ENCODE measurements around the gene MAP3K5. TPM values are rescaled to one million over a fixed set of nuclear protein-coding genes. Genes with fewer than 3 reads are reported as not detected.

Gene MAP3K5
- total and polyA plus RNA-seq, 2 of the 8 experiments (the other 6 are each of a cell fraction or from before 2014, with no cell fraction given): 0.63 to 2.6 TPM

DNA sequence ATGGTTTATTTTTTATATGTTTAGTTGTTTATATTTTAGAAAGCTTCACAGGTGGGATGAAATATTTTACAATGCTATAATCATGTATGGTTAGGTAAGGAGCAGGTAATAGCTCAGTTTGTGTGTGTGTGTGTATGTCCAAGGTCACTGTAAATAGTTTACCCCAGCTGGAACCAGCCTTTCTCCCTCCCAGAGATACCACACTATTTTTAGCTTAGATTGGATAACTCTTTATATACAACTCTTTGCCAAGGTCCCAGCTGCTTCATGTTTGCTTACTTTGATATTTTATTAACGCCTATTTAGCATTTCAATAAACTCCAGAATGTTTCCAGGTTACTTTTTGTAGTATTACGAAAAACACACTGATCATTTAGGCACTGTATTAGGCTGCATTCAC is 28.3 kb upstream of the MAP3K5 start (continued):
- TF ChIP-seq CHD7 (IDR thresholded peaks at IDR 0.05; ENCODE audit: insufficient replicate concordance, low read length) (no peak), FOSL1 (IDR thresholded peaks at IDR 0.05; ENCODE audit: insufficient read depth, low read depth, low read length) (no peak), YY1 (IDR thresholded peaks at IDR 0.05; ENCODE audit: low read depth, low read length) (no peak), TCF12 (IDR thresholded peaks at IDR 0.05; ENCODE audit: low read depth, low read length) (no peak), CHD2 (IDR thresholded peaks at IDR 0.05; ENCODE audit: low read length) (no peak), CBX5 (IDR thresholded peaks at IDR 0.05; ENCODE audit: low read depth, low read length) (no peak), RNF2 (IDR thresholded peaks at IDR 0.05; ENCODE audit: borderline replicate concordance, low read depth, low read length, missing control alignments, poor library complexity, severe bottlenecking) (no peak), CEBPB (IDR thresholded peaks at IDR 0.05; ENCODE audit: low read depth, low read length) (no peak), KDM4A (IDR thresholded peaks at IDR 0.05; ENCODE audit: low read depth, low read length, severe bottlenecking) (no peak), BCL11A (IDR thresholded peaks at IDR 0.05; ENCODE audit: low read depth in 2 of 2, low read length in 2 of 2) (no peak), SUZ12 (IDR thresholded peaks at IDR 0.05; ENCODE audit: low read length) (no peak), CTBP2 (IDR thresholded peaks at IDR 0.05; ENCODE audit: borderline replicate concordance, insufficient read depth, insufficient read length, low read length) (no peak)

Data from H1 (cell line).